HepG2 (cell line): Measurements from ENCODE around the gene STX1B. TPM values are rescaled to one million over a fixed set of nuclear protein-coding genes. Genes with fewer than 3 reads are reported as not detected.

Source experiments
- ERF ChIP-seq: IDR thresholded peaks from 2 replicates; pipeline ENCODE4 v1.6.1; 2018; ENCODE audit warnings: missing biosample characterization, missing genetic modification reagents
- FOSL2 ChIP-seq: sonication (generic); formaldehyde crosslinking; IDR thresholded peaks from 2 replicates; pipeline ENCODE4 v1.4.0; 2020; ENCODE audit warnings: missing genetic modification reagents
- ISL2 ChIP-seq: sonication (generic); formaldehyde crosslinking; IDR thresholded peaks from 2 replicates; pipeline ENCODE4 v1.5.0; 2020; ENCODE audit warnings: missing genetic modification reagents
- MLLT10 ChIP-seq: sonication (generic); formaldehyde crosslinking; IDR thresholded peaks from 2 replicates; pipeline ENCODE4 v1.4.0; 2020; ENCODE audit warnings: missing genetic modification reagents
- NAIF1 ChIP-seq: sonication (generic); formaldehyde crosslinking; IDR thresholded peaks from 2 replicates; pipeline ENCODE4 v1.5.0; 2020; ENCODE audit warnings: mild to moderate bottlenecking, missing genetic modification reagents, borderline replicate concordance
- REST ChIP-seq, 2 experiments: IDR thresholded peaks; 2 replicates each; pipeline ENCODE4 v1.6.1; 2011 to 2012; ENCODE audit warnings: low read length in 2 of 2, borderline replicate concordance in 1 of 2, low read depth in 1 of 2, mild to moderate bottlenecking in 1 of 2, moderate library complexity in 1 of 2
- RFXANK ChIP-seq: IDR thresholded peaks from 2 replicates; pipeline ENCODE4 v1.6.1; 2016
- SETDB1 ChIP-seq: sonication (generic); formaldehyde crosslinking; IDR thresholded peaks from 2 replicates; pipeline ENCODE4 v1.5.1; 2020; ENCODE audit warnings: missing genetic modification reagents, mild to moderate bottlenecking, borderline replicate concordance
- TFDP1 ChIP-seq: IDR thresholded peaks from 2 replicates; pipeline ENCODE4 v1.6.1; 2016; ENCODE audit warnings: missing compliant biosample characterization, missing genetic modification reagents, borderline replicate concordance
- THAP9 ChIP-seq: sonication (generic); formaldehyde crosslinking; IDR thresholded peaks from 2 replicates; pipeline ENCODE4; 2020; ENCODE audit warnings: missing genetic modification reagents, mild to moderate bottlenecking, borderline replicate concordance
- WIZ ChIP-seq: sonication (generic); formaldehyde crosslinking; IDR thresholded peaks from 2 replicates; pipeline ENCODE4 v1.5.1; 2020; ENCODE audit warnings: mild to moderate bottlenecking, missing genetic modification reagents
- ZFAT ChIP-seq: sonication (generic); formaldehyde crosslinking; conservative IDR thresholded peaks from 2 replicates; pipeline ENCODE4 v1.8.1; 2023; ENCODE audit warnings: missing genetic modification reagents, inconsistent platforms
- ZKSCAN1 ChIP-seq: fragments of 150-350 bp; IDR thresholded peaks from 2 replicates; pipeline ENCODE4 v1.6.1; 2014; ENCODE audit warnings: low read length
- ZNF17 ChIP-seq: sonication (generic); formaldehyde crosslinking; IDR thresholded peaks from 2 replicates; pipeline ENCODE4 v1.5.0; 2020; ENCODE audit warnings: mild to moderate bottlenecking, missing genetic modification reagents
- ZNF275 ChIP-seq: sonication (generic); formaldehyde crosslinking; IDR thresholded peaks from 2 replicates; pipeline ENCODE4 v1.8.0; 2022; ENCODE audit warnings: missing genetic modification reagents, mild to moderate bottlenecking, inconsistent platforms, borderline replicate concordance
- ZNF460 ChIP-seq: sonication (generic); formaldehyde crosslinking; IDR thresholded peaks from 2 replicates; pipeline ENCODE4 v1.5.1; 2020; ENCODE audit warnings: missing genetic modification reagents, mild to moderate bottlenecking, borderline replicate concordance
- ZNF572 ChIP-seq: sonication (generic); formaldehyde crosslinking; IDR thresholded peaks from 2 replicates; pipeline ENCODE4 v1.5.1; 2020; ENCODE audit warnings: mild to moderate bottlenecking, missing genetic modification reagents
- ZNF691 ChIP-seq: sonication (generic); formaldehyde crosslinking; IDR thresholded peaks from 2 replicates; pipeline ENCODE4 v1.4.0; 2020; ENCODE audit warnings: missing genetic modification reagents, low read depth, mild to moderate bottlenecking, borderline replicate concordance
- ZNF879 ChIP-seq: sonication (generic); formaldehyde crosslinking; IDR thresholded peaks from 2 replicates; pipeline ENCODE4 v1.8.1; 2023; ENCODE audit warnings: missing genetic modification reagents
- ZSCAN20 ChIP-seq: sonication (generic); formaldehyde crosslinking; IDR thresholded peaks from 2 replicates; pipeline ENCODE4 v1.4.0; 2020; ENCODE audit warnings: missing genetic modification reagents, mild to moderate bottlenecking, borderline replicate concordance
- ZSCAN25 ChIP-seq: sonication (generic); formaldehyde crosslinking; IDR thresholded peaks from 2 replicates; pipeline ENCODE4 v1.8.0; 2022; ENCODE audit warnings: mild to moderate bottlenecking, missing genetic modification reagents
- polyA plus RNA-seq, 8 experiments: library from polyadenylated mRNA; depleted of rRNA in 3 of 8; stranded (reverse) in 7 of 8; unstranded in 1 of 8; fragments of >200 nt; fragmentation: Illumina TruSeq in 4 of 8; extraction: Trizol in 4 of 8; gene quantifications; 2 replicates each; pipeline versions ENCODE4 v1.2.1 to v1.2.3, GENCODE V29; 2011 to 2016; ENCODE audit warnings: low read depth in 4 of 8, missing spikeins in 1 of 8, mixed read lengths in 1 of 8; ENCODE audit not compliant: insufficient read depth in 1 of 8
- total RNA-seq, 5 experiments: library from RNA; depleted of rRNA; stranded (reverse); fragments of >200 nt; fragmentation: Illumina TruSeq; extraction: Trizol; gene quantifications; 2 replicates each; pipeline ENCODE4 v1.2.3, GENCODE V29; 2016; ENCODE audit warnings: low read depth in 1 of 5

STX1B gene
- total and polyA plus RNA-seq, 2 of the 13 experiments (the other 11 are each of a cell fraction or from before 2014, with no cell fraction given) = 2.1 to 3.0 TPM

- no peak for TF ChIP-seq ZNF691
- no peak for TF ChIP-seq MLLT10 (CRISPR knock-in tag)
- TF ChIP-seq ZNF460 (CRISPR knock-in tag) = no peak
- TF ChIP-seq ZNF17 = no peak
- no peak for TF ChIP-seq ZNF275 (CRISPR knock-in tag)
- TF ChIP-seq SETDB1 (CRISPR knock-in tag) = no peak
- TF ChIP-seq ISL2 (CRISPR knock-in tag) = no peak
- no peak for TF ChIP-seq ERF
- TF ChIP-seq TFDP1 (CRISPR knock-in tag) = 0 out of 2 replicates have a peak, but pooled peaks have one; percentile 29
- TF ChIP-seq ZNF572 (CRISPR knock-in tag) = no peak
- no peak for TF ChIP-seq WIZ (CRISPR knock-in tag)
- no peak for TF ChIP-seq ZKSCAN1
- TF ChIP-seq ZFAT (CRISPR knock-in tag) = no peak
- no peak for TF ChIP-seq ZSCAN20 (CRISPR knock-in tag)
- no peak for TF ChIP-seq ZNF879 (CRISPR knock-in tag)
- no peak for TF ChIP-seq FOSL2 (CRISPR knock-in tag)
- no peak for TF ChIP-seq RFXANK (CRISPR knock-in tag)
- no peak for TF ChIP-seq REST (IDR thresholded peaks at IDR 0.05; ENCODE audit: borderline replicate concordance in 1 of 2, low read depth in 1 of 2, low read length in 2 of 2)
- TF ChIP-seq THAP9 = no peak
- no peak for TF ChIP-seq NAIF1 (CRISPR knock-in tag)
- peak; percentile 91 for TF ChIP-seq ZSCAN25 (CRISPR knock-in tag)
Measured at GRCh38 chr16:31001507-31002249, 8.8 kb downstream of the STX1B start (continued).
